Tibial nerve (tissue), 4 donors: Measurements from ENCODE around the gene PLEKHG2. TPM values are rescaled to one million over a fixed set of nuclear protein-coding genes. Genes with fewer than 3 reads are reported as not detected.
A peak's percentile ranks its signal among the peaks of the same experiment; 100 is the strongest.
"Not testable (repeated sequence)": the region's sequence is repeated elsewhere in the genome, so short reads cannot be mapped to it uniquely, and the experiment has no call there.

Experiments used
- DNase-seq, 2 donors: peaks; one replicate each; pipeline ENCODE4 v3.0.0-alpha.2; 2019; ENCODE audit warnings: low spot score in 2 of 2
- H3K27ac ChIP-seq, 4 donors: fragments of 200-600 bp; sonication (generic) in 3 of 4; one replicate each; pipeline ENCODE4 v1.5.1; 2017 to 2019; ENCODE audit warnings: mild to moderate bottlenecking in 1 of 4
- H3K27me3 ChIP-seq, 2 donors: fragments of 200-600 bp; sonication (generic) in 1 of 2; one replicate each; pipeline versions ENCODE4 v1.5.1 to v1.6.0; 2017 to 2019
- H3K36me3 ChIP-seq, 3 donors: fragments of 200-600 bp; sonication (generic); one replicate each; pipeline ENCODE4 v1.5.1; 2018 to 2019
- H3K4me1 ChIP-seq, 4 donors: fragments of 200-600 bp; sonication (generic) in 3 of 4; one replicate each; pipeline ENCODE4 v1.5.1; 2017 to 2019
- H3K4me3 ChIP-seq, 4 donors: fragments of 200-600 bp; sonication (generic) in 3 of 4; one replicate each; pipeline ENCODE4 v1.5.1; 2017 to 2019; ENCODE audit warnings: mild to moderate bottlenecking in 1 of 4, moderate library complexity in 1 of 4
- H3K9me3 ChIP-seq, 4 donors: fragments of 200-600 bp; sonication (generic) in 3 of 4; one replicate each; pipeline ENCODE4 v1.5.1; 2017 to 2019
- CTCF ChIP-seq, 5 experiments: fragments of 200-600 bp in 3 of 5; fragments of 450-650 bp in 2 of 5; sonication (generic) in 3 of 5; IDR thresholded peaks; one replicate each; pipeline ENCODE4 v1.5.1; 2016 to 2019; ENCODE audit warnings: antibody characterized with exemption in 5 of 5, mild to moderate bottlenecking in 3 of 5, moderate library complexity in 2 of 5
- EP300 ChIP-seq, 2 donors: sonication (generic); formaldehyde crosslinking; IDR thresholded peaks; one replicate each; pipeline ENCODE4 v1.6.1; 2017; ENCODE audit warnings: antibody characterized with exemption in 2 of 2, mild to moderate bottlenecking in 1 of 2
- POLR2A ChIP-seq, 2 donors: fragments of 450-650 bp; IDR thresholded peaks; one replicate each; pipeline ENCODE4 v1.6.1; 2017; ENCODE audit warnings: antibody characterized with exemption in 2 of 2, mild to moderate bottlenecking in 2 of 2, moderate library complexity in 2 of 2
- WGBS, 2 donors: methylation state at CpG; one replicate each; pipeline ENCODE4 v1.1.5; 2018; 5-methylcytosine and 5-hydroxymethylcytosine counted together
- total RNA-seq, 4 donors: library from RNA; depleted of rRNA; stranded (reverse); fragments of >200 nt; gene quantifications; one replicate each; pipeline ENCODE4 v1.1.0, GENCODE V29; 2016

Gene PLEKHG2
- total RNA-seq, 4 donors from 2014 or later = 20.1 to 62.1 (median 35.6) TPM

- peak overlapping the region in 3 of 4 donors; percentile 31 to 97 (median 93) for H3K27ac ChIP-seq
- no peaks in the 10 kb centered on the region for H3K27me3 ChIP-seq
- peaks cover 7 to 63% (median 31%) of the 10 kb centered on the region in 3 donors for H3K36me3 ChIP-seq
Measured at GRCh38 chr19:39375929-39376328, 36.5 kb upstream of the PLEKHG2 start.

GRCh38 chr19:39377373-39378362, 34.8 kb upstream of the PLEKHG2 start:
- Histone ChIP-seq H3K4me3 (no peak overlapping the region), H3K27ac (peak overlapping the region in 1 of 4 donors; percentile 2), H3K27me3 (no peaks in the 10 kb centered on the region), H3K36me3 (peaks cover 7 to 76% (median 43%) of the 10 kb centered on the region in 3 donors), H3K9me3 (no peaks in the 10 kb centered on the region), H3K4me1 (peaks cover 4 to 26% (median 17%) of the 10 kb centered on the region in 4 donors)
- 77 to 87% methylated on average over 17 to 18 of the region's 18 CpGs for WGBS, 2 donors
- no peak for DNase-seq
- TF ChIP-seq EP300 (IDR thresholded peaks at IDR 0.05) (no peak), CTCF (IDR thresholded peaks at IDR 0.05) (no peak), POLR2A (IDR thresholded peaks at IDR 0.05) (no peak)

More at GRCh38 chr19:39375929-39376328, 36.5 kb upstream of the PLEKHG2 start:
- no peak for TF ChIP-seq POLR2A (IDR thresholded peaks at IDR 0.05)
- no peak for TF ChIP-seq EP300 (IDR thresholded peaks at IDR 0.05)
- no peak for TF ChIP-seq CTCF (IDR thresholded peaks at IDR 0.05)
- DNase-seq = no peak
- no peak overlapping the region for H3K4me3 ChIP-seq
- H3K9me3 ChIP-seq = no peaks in the 10 kb centered on the region
- H3K4me1 ChIP-seq = peaks cover 5 to 44% (median 27%) of the 10 kb centered on the region in 4 donors

- 86 to 97% methylated on average over 4 of the region's 4 CpGs for WGBS, 2 donors
- H3K4me1 ChIP-seq, H3K27me3 ChIP-seq, DNase-seq, H3K9me3 ChIP-seq, H3K4me3 ChIP-seq: not testable (repeated sequence)
- peaks cover 7 to 93% (median 59%) of the 10 kb centered on the region in 3 donors for H3K36me3 ChIP-seq
- peak overlapping the region in 1 of 4 donors; percentile 8 for H3K27ac ChIP-seq
Measured at GRCh38 chr19:39379366-39379765, 33.1 kb upstream of the PLEKHG2 start.

- no peak for DNase-seq
- H3K27me3 ChIP-seq = no peaks in the 10 kb centered on the region
- H3K36me3 ChIP-seq = peaks cover 7 to 98% (median 62%) of the 10 kb centered on the region in 3 donors
- H3K27ac ChIP-seq = peak overlapping the region in 2 of 4 donors; percentile 36 to 55
- 79 to 89% methylated on average over 14 of the region's 14 CpGs for WGBS, 2 donors
- H3K4me1 ChIP-seq = peaks cover 0 to 4% (median 0%) of the 10 kb centered on the region in 4 donors
- no peak overlapping the region for H3K4me3 ChIP-seq
- no peaks in the 10 kb centered on the region for H3K9me3 ChIP-seq
- TF ChIP-seq CTCF (IDR thresholded peaks at IDR 0.05) = no peak
- TF ChIP-seq POLR2A (IDR thresholded peaks at IDR 0.05) = no peak
- TF ChIP-seq EP300 (IDR thresholded peaks at IDR 0.05) = no peak
Measured at GRCh38 chr19:39379865-39380396, 32.5 kb upstream of the PLEKHG2 start.

- DNase-seq = no peak
- H3K9me3 ChIP-seq = no peaks in the 10 kb centered on the region
- H3K36me3 ChIP-seq = peaks cover 7 to 100% (median 64%) of the 10 kb centered on the region in 3 donors
- no peak for TF ChIP-seq EP300 (IDR thresholded peaks at IDR 0.05)
- TF ChIP-seq POLR2A (IDR thresholded peaks at IDR 0.05) = no peak
- no peak for TF ChIP-seq CTCF (IDR thresholded peaks at IDR 0.05)
- no peak overlapping the region for H3K4me3 ChIP-seq
- no peaks in the 10 kb centered on the region for H3K27me3 ChIP-seq
- 90 to 92% methylated on average over 16 of the region's 17 CpGs for WGBS, 2 donors
- H3K27ac ChIP-seq = peak overlapping the region in 2 of 4 donors; percentile 36 to 55
- peaks cover 0 to 4% (median 0%) of the 10 kb centered on the region in 4 donors for H3K4me1 ChIP-seq
Measured at GRCh38 chr19:39380521-39381502, 31.7 kb upstream of the PLEKHG2 start.
